ENCODE measurements around the gene SPNS2. TPM values are rescaled to one million over a fixed set of nuclear protein-coding genes. Genes with fewer than 3 reads are reported as not detected.

The SPNS2 gene
- total and polyA plus RNA-seq, 2 of the 8 experiments (the other 6 are each of a cell fraction or from before 2014, with no cell fraction given): 1.2 to 1.5 TPM

DNA sequence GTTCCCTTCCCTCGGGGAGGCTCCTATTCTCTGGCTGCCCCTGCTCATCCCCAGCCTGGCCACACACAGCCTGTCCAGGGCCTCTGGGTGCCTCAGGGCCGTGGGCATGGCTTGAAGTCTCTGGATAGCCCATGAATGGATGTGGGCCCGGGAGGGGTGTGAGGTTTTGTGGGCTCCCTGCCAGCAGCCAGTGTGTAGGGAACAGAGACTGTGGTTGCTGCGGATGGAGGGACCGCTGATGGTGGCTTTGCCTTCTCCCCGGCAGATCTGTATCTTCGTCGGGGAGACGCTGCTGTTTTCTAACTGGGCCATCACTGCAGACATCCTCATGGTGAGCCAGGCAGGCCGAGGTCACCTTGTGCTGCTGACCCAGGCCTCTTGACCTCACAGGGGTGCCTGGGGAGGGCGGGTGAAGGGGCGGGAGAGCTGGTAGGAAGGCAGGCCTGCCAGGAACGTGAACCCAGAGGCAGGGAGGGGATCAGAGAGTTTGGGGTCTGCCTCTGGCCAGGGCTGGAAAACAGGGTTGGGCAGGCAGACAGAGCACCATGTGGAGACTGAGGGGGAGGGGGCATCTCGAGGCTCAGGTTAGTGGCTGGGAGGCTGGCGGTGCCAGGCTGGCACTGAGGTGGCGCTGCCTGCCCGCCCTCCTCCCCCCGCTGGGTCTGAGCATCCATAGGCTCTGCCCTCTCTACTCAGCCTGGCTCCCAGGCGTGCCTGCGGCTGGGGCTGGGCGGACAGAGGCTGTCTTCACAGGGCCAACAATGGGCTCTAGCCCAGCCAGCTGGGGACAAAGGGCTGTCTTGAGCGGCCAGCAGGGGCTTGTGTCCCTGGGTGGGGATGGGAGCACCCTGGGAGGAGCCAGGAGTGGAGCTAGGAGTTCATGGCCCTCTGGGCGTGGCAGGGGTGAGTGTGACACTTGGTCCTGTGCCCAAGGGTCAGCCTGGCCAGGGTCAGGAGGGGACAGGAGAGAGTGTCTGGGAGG, 35.1 kb downstream of the SPNS2 start:
- Histone ChIP-seq H2AFZ (ENCODE audit: low read length) (no peak overlapping the region), H4K5ac (ENCODE audit: insufficient read length, low read depth, low read length) (no peak overlapping the region), H3K18ac (ENCODE audit: extremely low read depth, low read length) (no peak overlapping the region), H3K14ac (ENCODE audit: insufficient read length) (no peak overlapping the region), H3K4me2 (ENCODE audit: insufficient read depth in 1 of 2, low read depth in 2 of 2, low read length in 2 of 2) (no peak overlapping the region), H2BK5ac (ENCODE audit: low read depth, low read length) (no peak overlapping the region), H3K4me1 (replicated peaks in 1 of 4; ENCODE audit: control insufficient read depth in 3 of 4, insufficient read depth in 4 of 4, low read length in 3 of 4) (peaks cover 0 to 29% (median 16%) of the 10 kb centered on the region in 4 experiments; a peak in 6 of 7 replicates), H3K79me1 (ENCODE audit: low read depth, low read length) (no peaks in the 10 kb centered on the region), H2BK120ac (replicated peaks; ENCODE audit: low read depth, low read length) (no peak overlapping the region), H3K79me2 (ENCODE audit: control insufficient read depth in 1 of 2, insufficient read depth in 2 of 2, low read length in 2 of 2) (no peaks in the 10 kb centered on the region), H2BK20ac (ENCODE audit: low read length) (no peak overlapping the region), H4K8ac (ENCODE audit: extremely low read depth, insufficient read depth, low read length) (no peak overlapping the region), H3K4me3 (ENCODE audit: extremely low read depth in 1 of 4, insufficient read depth in 2 of 4, low read depth in 3 of 4, low read length in 4 of 4) (no peak overlapping the region), H4K91ac (replicated peaks; ENCODE audit: insufficient read length, low read length) (peak overlapping the region; percentile 27), H2BK15ac (ENCODE audit: low read length) (peak overlapping the region; percentile 61; the same call in 1 of the 2 replicates), H3K23me2 (ENCODE audit: low read depth, low read length) (peaks cover 4% of the 10 kb centered on the region; the same call in 1 of the 2 replicates), H2BK12ac (ENCODE audit: low read depth, low read length) (no peak overlapping the region), H3K27me3 (replicated peaks in 1 of 4; ENCODE audit: control insufficient read depth in 3 of 4, extremely low read depth in 1 of 4, insufficient read depth in 3 of 4, low read length in 3 of 4) (peaks cover 0 to 36% (median 21%) of the 10 kb centered on the region in 4 experiments; a peak in 4 of 7 replicates), H3K9me3 (ENCODE audit: insufficient read depth in 2 of 2, low read depth in 1 of 2, low read length in 1 of 2) (no peaks in the 10 kb centered on the region), H3K4ac (replicated peaks; ENCODE audit: insufficient read length, low read depth, low read length) (no peak overlapping the region), H3K36me3 (ENCODE audit: control insufficient read depth in 2 of 4, insufficient read depth in 4 of 4, low read length in 3 of 4) (peaks cover 0 to 3% (median under 1%) of the 10 kb centered on the region in 4 experiments; a peak in 2 of 8 replicates), H3K9ac (replicated peaks in 1 of 4; ENCODE audit: extremely low read depth in 1 of 4, low read depth in 3 of 4, low read length in 3 of 4) (no peak overlapping the region), H3K56ac (replicated peaks; ENCODE audit: insufficient read length, low read depth, low read length) (no peak overlapping the region), H4K20me1 (replicated peaks in 1 of 2; ENCODE audit: control insufficient read depth in 1 of 2, insufficient read depth in 2 of 2, low read length in 2 of 2) (peaks cover 6 to 11% of the 10 kb centered on the region in 2 experiments), H2AK5ac (ENCODE audit: low read depth, low read length) (0 out of 2 replicates have a peak overlapping the region, but pooled peaks have one; percentile 53), H3K27ac (ENCODE audit: low read depth, low read length) (no peak overlapping the region), H3K23ac (ENCODE audit: insufficient read length) (no peak overlapping the region)
- TF ChIP-seq POLR2AphosphoS5 (IDR thresholded peaks at IDR 0.05; ENCODE audit: low read depth, low read length) (0 out of 2 replicates have a peak, but pooled peaks have one; percentile 32), RXRA (IDR thresholded peaks at IDR 0.05; ENCODE audit: insufficient read depth, low read depth, low read length) (no peak)
- FAIRE-seq (no peak), DNase-seq (ENCODE audit: low read depth in 1 of 2, low spot score in 2 of 2) (no peak)
- ChIA-PET POLR2A (ENCODE audit: partially characterized antibody) (interaction anchor here (1.7 to 37.1 kb wide), 4 partner anchors 4 to 32 kb away, joined by 4 to 546 read pairs (median 276); partner anchors contain the start of genes GGT6 and MYBBP1A), CTCF (ENCODE audit: partially characterized antibody) (interaction anchor here (0.6 to 3.0 kb wide), 4 partner anchors 8 to 62 kb away, joined by 3 to 12 read pairs (median 3); partner anchors contain the start of genes GGT6 and SPNS2)
- 84% methylated on average over 20 of the region's 23 CpGs; no CpG with 5 or more reads in 1 of the 2 experiments for WGBS, 2 experiments (ENCODE audit: extremely low coverage in 1 of 2, insufficient coverage in 1 of 2, insufficient read length in 1 of 2, insufficient replicate concordance in 2 of 2, low coverage in 1 of 2, low lambda C conversion rate in 2 of 2, missing lambda C conversion rate in 1 of 2)
